HEK293 (cell line): ENCODE measurements around the gene UBA3.

ENCODE experiments used
- CTCF ChIA-PET: fragments of 350-600 bp; formaldehyde crosslinking; extraction: SDS; loops from one replicate; lab custom pipeline; 2021; ENCODE audit warnings: antibody characterized with exemption; lab: Yijun Ruan, JAX
- POLR2A ChIA-PET: fragments of 300-600 bp; formaldehyde crosslinking; extraction: SDS; loops from one replicate; lab custom pipeline; 2020; ENCODE audit warnings: antibody characterized with exemption, inconsistent platforms; lab: Yijun Ruan, JAX
- H3K27ac ChIP-seq: fragments of 200-500 bp; sonication (Bioruptor generic); 2 replicates; pipeline ENCODE4 v1.5.1; 2014; ENCODE audit warnings: low read depth, low read length, control low read depth, inconsistent platforms; ENCODE audit errors: extremely low read depth
- H3K36me3 ChIP-seq, 2 experiments: fragments of 200-500 bp in 1 of 2; sonication (Bioruptor generic) in 1 of 2; 1 replicate in 1 of 2; 2 replicates in 1 of 2; pipeline ENCODE4 v1.5.1; 2014 to 2017; ENCODE audit warnings: inconsistent platforms in 2 of 2, low read length in 2 of 2; ENCODE audit not compliant: control insufficient read depth in 2 of 2, insufficient read depth in 1 of 2
- H3K4me1 ChIP-seq: fragments of 200-500 bp; sonication (Bioruptor generic); 2 replicates; pipeline ENCODE4 v1.5.1; 2014; ENCODE audit warnings: mild to moderate bottlenecking, low read length, inconsistent platforms; ENCODE audit not compliant: control insufficient read depth, insufficient read depth
- H3K4me3 ChIP-seq: 2 replicates; pipeline ENCODE4 v1.5.1; 2011; ENCODE audit warnings: low read depth, mild to moderate bottlenecking, control low read depth, low read length, moderate library complexity
- H3K9me3 ChIP-seq: fragments of 200-500 bp; sonication (Bioruptor generic); 2 replicates; pipeline ENCODE4 v1.5.1; 2014; ENCODE audit warnings: low read depth, low read length, inconsistent platforms; ENCODE audit not compliant: control insufficient read depth, insufficient read depth
- KLF17 ChIP-seq: fragments of 450-650 bp; formaldehyde crosslinking; IDR thresholded peaks from 2 replicates; pipeline ENCODE4 v1.5.1; 2016; ENCODE audit warnings: missing biosample characterization, missing genetic modification characterization
- KLF8 ChIP-seq: fragments of 450-650 bp; formaldehyde crosslinking; IDR thresholded peaks from 2 replicates; pipeline ENCODE4 v1.5.1; 2016; ENCODE audit warnings: missing biosample characterization, missing genetic modification characterization
- SCRT2 ChIP-seq: fragments of 450-650 bp; formaldehyde crosslinking; IDR thresholded peaks from 2 replicates; pipeline ENCODE4 v1.5.1; 2016; ENCODE audit warnings: missing biosample characterization, missing genetic modification characterization
- ZBTB26 ChIP-seq: fragments of 450-650 bp; formaldehyde crosslinking; optimal IDR thresholded peaks from 2 replicates; pipeline ENCODE3; 2016; ENCODE audit warnings: missing biosample characterization, mild to moderate bottlenecking, missing genetic modification characterization
- ZNF132 ChIP-seq: fragments of 450-650 bp; formaldehyde crosslinking; IDR thresholded peaks from 2 replicates; pipeline ENCODE4 v1.5.1; 2017; ENCODE audit warnings: missing biosample characterization, missing genetic modification characterization, borderline replicate concordance
- ZNF16 ChIP-seq: fragments of 450-650 bp; formaldehyde crosslinking; IDR thresholded peaks from 2 replicates; pipeline ENCODE4 v1.5.1; 2016; ENCODE audit warnings: low read depth, missing biosample characterization, missing genetic modification characterization
- ZNF211 ChIP-seq: fragments of 450-650 bp; formaldehyde crosslinking; IDR thresholded peaks from 2 replicates; pipeline ENCODE4 v1.5.1; 2016; ENCODE audit warnings: low read depth, missing biosample characterization, missing genetic modification characterization
- ZNF239 ChIP-seq: fragments of 450-650 bp; formaldehyde crosslinking; IDR thresholded peaks from 2 replicates; pipeline ENCODE4 v1.5.1; 2016; ENCODE audit warnings: missing biosample characterization, missing genetic modification characterization
- ZNF24 ChIP-seq: fragments of 450-650 bp; formaldehyde crosslinking; IDR thresholded peaks from 2 replicates; pipeline ENCODE4 v1.5.1; 2016; ENCODE audit warnings: missing biosample characterization, missing genetic modification characterization
- ZNF350 ChIP-seq: fragments of 450-650 bp; formaldehyde crosslinking; IDR thresholded peaks from 2 replicates; pipeline ENCODE4 v1.5.0; 2017; ENCODE audit warnings: missing biosample characterization, mild to moderate bottlenecking, missing genetic modification characterization
- ZNF510 ChIP-seq: fragments of 450-650 bp; formaldehyde crosslinking; IDR thresholded peaks from 2 replicates; pipeline ENCODE4 v1.5.1; 2018; ENCODE audit warnings: mild to moderate bottlenecking, missing genetic modification characterization, missing biosample characterization; ENCODE audit not compliant: insufficient replicate concordance
- ZNF521 ChIP-seq: fragments of 450-650 bp; formaldehyde crosslinking; IDR thresholded peaks from 2 replicates; pipeline ENCODE4 v1.5.1; 2017; ENCODE audit warnings: missing biosample characterization, mild to moderate bottlenecking, missing genetic modification characterization
- ZNF544 ChIP-seq: fragments of 450-650 bp; formaldehyde crosslinking; IDR thresholded peaks from 2 replicates; pipeline ENCODE4 v1.5.0; 2017; ENCODE audit warnings: missing biosample characterization, missing genetic modification characterization
- TF ChIP-seq, protein P1 (sequence below): fragments of 450-650 bp; IDR thresholded peaks from 2 replicates; pipeline ENCODE4 v1.5.1; 2018; ENCODE audit warnings: missing biosample characterization, mild to moderate bottlenecking, missing genetic modification characterization
- TF ChIP-seq, protein P2 (sequence below): fragments of 450-650 bp; formaldehyde crosslinking; IDR thresholded peaks from 2 replicates; pipeline ENCODE4 v1.5.1; 2016; ENCODE audit warnings: missing biosample characterization, missing genetic modification characterization

UBA3 gene

GRCh38 chr3:69118555-69118954, 38.4 kb upstream of the UBA3 start (continued):
- TF ChIP-seq, protein P1, sequence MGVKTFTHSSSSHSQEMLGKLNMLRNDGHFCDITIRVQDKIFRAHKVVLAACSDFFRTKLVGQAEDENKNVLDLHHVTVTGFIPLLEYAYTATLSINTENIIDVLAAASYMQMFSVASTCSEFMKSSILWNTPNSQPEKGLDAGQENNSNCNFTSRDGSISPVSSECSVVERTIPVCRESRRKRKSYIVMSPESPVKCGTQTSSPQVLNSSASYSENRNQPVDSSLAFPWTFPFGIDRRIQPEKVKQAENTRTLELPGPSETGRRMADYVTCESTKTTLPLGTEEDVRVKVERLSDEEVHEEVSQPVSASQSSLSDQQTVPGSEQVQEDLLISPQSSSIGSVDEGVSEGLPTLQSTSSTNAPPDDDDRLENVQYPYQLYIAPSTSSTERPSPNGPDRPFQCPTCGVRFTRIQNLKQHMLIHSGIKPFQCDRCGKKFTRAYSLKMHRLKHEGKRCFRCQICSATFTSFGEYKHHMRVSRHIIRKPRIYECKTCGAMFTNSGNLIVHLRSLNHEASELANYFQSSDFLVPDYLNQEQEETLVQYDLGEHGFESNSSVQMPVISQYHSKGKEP, result no peak
- no peak for TF ChIP-seq ZNF16 (tag by site-specific recombination)

DNA sequence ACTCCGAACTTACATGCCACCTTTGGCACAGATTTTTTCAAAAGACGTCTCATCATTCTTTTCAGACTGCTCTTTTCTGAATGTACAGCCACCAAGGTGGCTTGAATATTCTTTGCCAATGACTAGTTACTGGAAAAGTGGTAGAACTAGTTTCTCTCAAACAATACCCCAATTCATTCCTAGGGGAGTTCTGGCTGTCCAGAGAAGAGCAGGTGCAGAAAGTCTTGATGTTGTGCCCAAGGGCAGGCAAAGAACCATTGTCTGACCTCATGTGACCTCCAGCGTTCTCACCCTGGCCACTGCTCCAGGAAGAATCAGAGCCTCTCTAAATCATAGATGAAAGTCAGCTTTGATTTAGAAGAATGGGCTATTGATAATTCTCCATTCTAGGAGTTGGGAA, 36.7 kb upstream of the UBA3 start:
- TF ChIP-seq ZNF239 (tag by site-specific recombination) (no peak), ZNF211 (tag by site-specific recombination) (no peak), ZNF521 (tag by site-specific recombination) (no peak), ZNF544 (tag by site-specific recombination) (no peak), ZNF24 (no peak), ZNF350 (tag by site-specific recombination) (no peak), KLF17 (tag by site-specific recombination) (no peak), KLF8 (tag by site-specific recombination) (no peak), ZBTB26 (tag by site-specific recombination) (no peak)
- TF ChIP-seq, protein P2, sequence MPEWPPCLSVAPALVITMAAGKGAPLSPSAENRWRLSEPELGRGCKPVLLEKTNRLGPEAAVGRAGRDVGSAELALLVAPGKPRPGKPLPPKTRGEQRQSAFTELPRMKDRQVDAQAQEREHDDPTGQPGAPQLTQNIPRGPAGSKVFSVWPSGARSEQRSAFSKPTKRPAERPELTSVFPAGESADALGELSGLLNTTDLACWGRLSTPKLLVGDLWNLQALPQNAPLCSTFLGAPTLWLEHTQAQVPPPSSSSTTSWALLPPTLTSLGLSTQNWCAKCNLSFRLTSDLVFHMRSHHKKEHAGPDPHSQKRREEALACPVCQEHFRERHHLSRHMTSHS (tag by site-specific recombination), result no peak
- no peak overlapping the region for H3K4me3 ChIP-seq
- no peaks in the 10 kb centered on the region for H3K36me3 ChIP-seq
- no peaks in the 10 kb centered on the region for H3K4me1 ChIP-seq
- H3K27ac ChIP-seq, result no peak overlapping the region
- POLR2A ChIA-PET, result no interaction called here
- no peaks in the 10 kb centered on the region for H3K9me3 ChIP-seq
- CTCF ChIA-PET, result interaction anchor here (0.7 to 1.4 kb wide), 2 partner anchors 9 to 190 kb away, joined by 3 read pairs; no protein-coding TSS in a partner anchor

- no peak overlapping the region for H3K4me3 ChIP-seq
- H3K9me3 ChIP-seq, result no peaks in the 10 kb centered on the region
- no peak overlapping the region for H3K27ac ChIP-seq
- ChIA-PET POLR2A (no interaction called here), CTCF (interaction anchor here (0.7 to 1.4 kb wide), 2 partner anchors 10 to 190 kb away, joined by 3 read pairs; no protein-coding TSS in a partner anchor)
- no peaks in the 10 kb centered on the region for H3K4me1 ChIP-seq
- no peak for TF ChIP-seq ZNF510 (tag by site-specific recombination)
- TF ChIP-seq ZNF132 (tag by site-specific recombination), result no peak
- no peaks in the 10 kb centered on the region for H3K36me3 ChIP-seq
Measured at GRCh38 chr3:69116162-69116561, 36.0 kb upstream of the UBA3 start.

DNA sequence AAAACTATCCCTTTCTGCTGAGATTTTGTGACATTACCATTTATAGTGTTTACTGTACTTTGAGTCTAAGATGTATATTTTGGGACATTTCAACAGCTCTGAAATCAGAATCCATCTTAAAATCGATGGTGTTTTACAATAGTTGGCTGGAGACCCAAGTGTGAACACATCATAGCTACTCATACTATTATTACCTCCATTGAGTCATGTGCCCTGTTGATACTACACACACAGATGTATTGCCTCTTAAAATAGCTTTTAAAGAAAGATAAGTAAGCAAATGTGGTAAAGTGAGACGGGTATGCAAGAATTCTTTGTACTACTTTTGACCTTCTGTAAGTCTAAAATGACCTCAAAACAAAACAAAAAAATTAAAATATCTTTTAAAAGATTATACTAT, 35.6 kb upstream of the UBA3 start:
- CTCF ChIA-PET, result interaction anchor here (1.2 kb wide), 1 partner anchor 11 kb away, joined by 3 read pairs; no protein-coding TSS in a partner anchor
- Histone ChIP-seq H3K4me1 (no peaks in the 10 kb centered on the region), H3K9me3 (no peaks in the 10 kb centered on the region), H3K4me3 (no peak overlapping the region), H3K27ac (no peak overlapping the region), H3K36me3 (no peaks in the 10 kb centered on the region)
- POLR2A ChIA-PET, result no interaction called here
- TF ChIP-seq ZNF239 (tag by site-specific recombination), result no peak
- peak; percentile 36; the same call in 1 of the 2 replicates for TF ChIP-seq SCRT2 (tag by site-specific recombination)
